Thoracic aorta (tissue), 2 donors: ENCODE results near the gene ARHGAP24. TPM values are rescaled to one million over a fixed set of nuclear protein-coding genes. Genes with fewer than 3 reads are reported as not detected.

Source experiments
- ATAC-seq: fragments of 150-250 bp; one replicate; pipeline ENCODE4 v1.8.0; 2017; ENCODE audit warnings: low read depth; ENCODE audit not compliant: insufficient number of reproducible peaks, low FRiP score
- DNase-seq: peaks from one replicate; pipeline ENCODE4 v3.0.0-alpha.2; 2020; ENCODE audit warnings: low spot score
- H3K27ac ChIP-seq, 2 donors: fragments of 200-600 bp; sonication (generic); 1 replicate in 1 of 2; 2 replicates in 1 of 2; pipeline ENCODE4 v1.5.1; 2016; ENCODE audit warnings: mild to moderate bottlenecking in 2 of 2, moderate library complexity in 2 of 2
- H3K27me3 ChIP-seq: fragments of 200-600 bp; sonication (generic); replicated peaks from 2 replicates; pipeline ENCODE4 v1.6.0; 2016; ENCODE audit warnings: mild to moderate bottlenecking; ENCODE audit not compliant: insufficient read depth
- H3K36me3 ChIP-seq: fragments of 200-600 bp; sonication (generic); one replicate; pipeline ENCODE4 v1.5.1; 2016
- H3K4me1 ChIP-seq, 2 donors: fragments of 200-600 bp; sonication (generic); 1 replicate in 1 of 2; 2 replicates in 1 of 2; pipeline versions ENCODE4 v1.5.1 to v1.6.0; 2016; ENCODE audit warnings: low read depth in 2 of 2, mild to moderate bottlenecking in 1 of 2; ENCODE audit not compliant: control insufficient read depth in 1 of 2
- H3K4me3 ChIP-seq: fragments of 200-600 bp; sonication (generic); 2 replicates; pipeline ENCODE4 v1.5.1; 2016; ENCODE audit warnings: mild to moderate bottlenecking
- H3K9me3 ChIP-seq: fragments of 200-600 bp; sonication (generic); 2 replicates; pipeline ENCODE4 v1.5.1; 2016
- CTCF ChIP-seq: fragments of 200-600 bp; sonication (generic); IDR thresholded peaks from one replicate; pipeline ENCODE4 v1.5.1; 2019; ENCODE audit warnings: antibody characterized with exemption
- total RNA-seq, 2 donors: library from RNA; depleted of rRNA; stranded (reverse); fragments of >200 nt; gene quantifications; one replicate each; pipeline versions ENCODE4 v1.1.0 to v1.2.3, GENCODE V29; 2016

The ARHGAP24 gene
- total RNA-seq, 2 donors from 2014 or later, result 30.1 to 43.6 TPM

- H3K4me1 ChIP-seq, result no peaks in the 10 kb centered on the region
- no peaks in the 10 kb centered on the region for H3K27me3 ChIP-seq
- no peak overlapping the region for H3K27ac ChIP-seq
- TF ChIP-seq CTCF, result no peak
- ATAC-seq (no peak), DNase-seq (no peak)
- H3K36me3 ChIP-seq, result no peaks in the 10 kb centered on the region
- H3K4me3 ChIP-seq, result no peak overlapping the region
- H3K9me3 ChIP-seq, result no peaks in the 10 kb centered on the region
Measured at GRCh38 chr4:85734424-85734831, 259.5 kb downstream of the ARHGAP24 start.

- DNase-seq, result no peak
- no peak overlapping the region for H3K4me3 ChIP-seq
- peaks cover 9 to 10% of the 10 kb centered on the region in 2 donors for H3K4me1 ChIP-seq
- no peak overlapping the region for H3K27ac ChIP-seq
- no peak for ATAC-seq
- no peaks in the 10 kb centered on the region for H3K36me3 ChIP-seq
- no peaks in the 10 kb centered on the region for H3K9me3 ChIP-seq
- no peaks in the 10 kb centered on the region for H3K27me3 ChIP-seq
- TF ChIP-seq CTCF, result no peak
Measured at GRCh38 chr4:85736571-85736970, 261.6 kb downstream of the ARHGAP24 start.

- Histone ChIP-seq H3K4me3 (no peak overlapping the region), H3K36me3 (no peaks in the 10 kb centered on the region), H3K27ac (no peak overlapping the region), H3K4me1 (peaks cover 15 to 16% of the 10 kb centered on the region in 2 donors), H3K27me3 (no peaks in the 10 kb centered on the region), H3K9me3 (no peaks in the 10 kb centered on the region)
- no peak for DNase-seq
- TF ChIP-seq CTCF, result no peak
- ATAC-seq, result no peak
Measured at GRCh38 chr4:85737254-85737653, 262.3 kb downstream of the ARHGAP24 start.

GRCh38 chr4:85738721-85739120, 263.8 kb downstream of the ARHGAP24 start:
- Histone ChIP-seq H3K9me3 (no peaks in the 10 kb centered on the region), H3K27ac (no peak overlapping the region), H3K27me3 (no peaks in the 10 kb centered on the region), H3K36me3 (no peaks in the 10 kb centered on the region), H3K4me3 (no peak overlapping the region), H3K4me1 (peaks cover 18 to 20% of the 10 kb centered on the region in 2 donors)
- TF ChIP-seq CTCF, result no peak
- DNase-seq, result no peak
- ATAC-seq, result no peak

- Histone ChIP-seq H3K27ac (no peak overlapping the region), H3K36me3 (no peaks in the 10 kb centered on the region), H3K4me1 (peaks cover 21% of the 10 kb centered on the region in 2 donors), H3K27me3 (no peaks in the 10 kb centered on the region), H3K9me3 (no peaks in the 10 kb centered on the region), H3K4me3 (no peak overlapping the region)
- no peak for TF ChIP-seq CTCF
- ATAC-seq (no peak), DNase-seq (no peak)
Measured at GRCh38 chr4:85740431-85740861, 265.5 kb downstream of the ARHGAP24 start.
